Cerebellar cortex (tissue), 1 donor: ENCODE results near the gene LTBP2.
A peak's percentile ranks its signal among the peaks of the same experiment; 100 is the strongest.
"Not testable (repeated sequence)": the region's sequence is repeated elsewhere in the genome, so short reads cannot be mapped to it uniquely, and the experiment has no call there.

Experiments used
- DNase-seq: peaks from one replicate; pipeline ENCODE4 v3.0.0-alpha.2; 2015; ENCODE audit warnings: low spot score

LTBP2 gene

DNA sequence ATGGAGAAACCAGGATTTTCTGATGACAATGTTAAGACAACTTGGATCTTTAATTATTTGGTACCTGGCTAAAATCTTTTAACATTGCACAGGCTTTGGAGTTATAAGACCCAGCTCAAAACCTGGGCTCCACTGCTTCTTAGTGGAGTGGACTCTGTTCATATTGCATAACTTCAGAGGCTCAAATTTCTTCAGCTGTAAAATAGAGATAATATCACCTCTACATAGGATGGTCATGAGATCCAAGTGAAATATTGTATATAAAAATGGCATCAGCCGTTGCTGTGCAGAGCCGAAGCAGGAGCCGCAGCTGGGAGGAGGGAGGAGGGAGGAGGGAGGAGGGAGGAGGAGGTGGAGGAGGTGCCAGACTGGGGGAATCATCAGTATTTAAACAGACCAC is 129.5 kb downstream of the LTBP2 start:
- no peak for DNase-seq

DNA sequence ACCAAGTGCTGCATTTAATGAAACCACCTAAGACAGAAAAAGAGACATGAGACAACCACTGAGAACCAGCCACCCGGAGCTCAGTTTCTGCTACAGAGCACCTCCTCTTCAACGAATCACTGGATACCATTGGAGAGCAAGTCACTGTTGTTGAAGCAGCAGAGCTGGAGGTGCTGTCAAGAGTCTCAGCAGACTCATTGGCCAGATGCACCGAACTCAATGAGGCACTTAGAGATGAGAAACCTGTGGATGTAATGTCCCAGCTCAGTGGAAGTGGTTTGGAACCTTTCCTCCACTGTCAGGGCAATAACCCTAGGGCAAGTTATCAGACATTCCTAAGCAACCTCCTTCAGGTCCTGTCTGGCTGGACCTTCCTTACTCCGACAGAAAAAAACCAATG is 132.0 kb downstream of the LTBP2 start:
- no peak for DNase-seq

DNA sequence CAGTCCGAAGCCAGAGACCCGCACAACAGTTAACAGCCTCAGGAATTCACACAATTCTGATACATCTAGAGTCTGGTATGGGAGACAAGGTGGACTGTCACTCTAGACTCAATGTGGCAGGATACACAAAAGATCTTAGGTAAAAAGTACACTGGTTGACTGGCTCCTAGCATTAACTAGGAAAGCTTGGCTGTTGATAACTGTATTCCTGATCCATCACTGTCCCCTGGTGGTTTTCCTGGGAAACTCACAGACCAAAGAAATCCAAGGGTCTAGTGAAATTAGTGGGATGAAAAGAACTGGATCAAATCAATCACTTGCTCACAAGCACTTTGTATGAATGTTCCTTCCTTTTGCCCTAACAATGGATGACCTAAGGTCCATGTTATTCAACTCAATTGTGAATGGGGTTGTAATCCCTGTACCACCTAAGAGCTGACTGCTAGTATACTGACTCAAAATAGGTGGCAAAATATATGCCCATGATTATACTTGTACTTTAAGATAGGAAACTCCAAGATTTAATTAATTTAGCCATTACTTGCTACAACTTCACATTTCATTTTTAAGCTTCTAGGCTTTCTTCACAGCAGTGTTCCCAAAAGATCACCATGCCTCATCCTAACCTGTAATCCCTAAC is 132.9 kb downstream of the LTBP2 start:
- peak; percentile 28 for DNase-seq

DNA sequence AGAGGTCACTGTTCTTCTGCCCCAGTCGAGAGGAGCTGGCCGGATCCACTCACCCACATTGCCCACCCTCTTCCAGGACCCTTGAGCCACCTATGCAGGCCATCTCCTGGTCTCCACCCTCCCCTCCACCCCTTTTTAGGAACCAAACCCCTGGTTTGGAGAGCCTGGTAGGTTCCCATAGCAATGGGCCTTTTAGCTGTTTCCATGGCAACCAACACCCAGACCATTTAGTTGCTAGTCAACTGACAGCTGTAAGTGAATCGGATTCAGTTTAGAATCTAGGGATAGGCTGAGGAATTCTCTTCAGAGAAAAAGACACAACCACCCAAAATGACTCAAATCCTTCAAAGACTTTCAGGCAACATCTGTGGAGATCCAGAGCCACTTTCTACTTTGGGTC is 135.4 kb downstream of the LTBP2 start:
- no peak for DNase-seq

DNA sequence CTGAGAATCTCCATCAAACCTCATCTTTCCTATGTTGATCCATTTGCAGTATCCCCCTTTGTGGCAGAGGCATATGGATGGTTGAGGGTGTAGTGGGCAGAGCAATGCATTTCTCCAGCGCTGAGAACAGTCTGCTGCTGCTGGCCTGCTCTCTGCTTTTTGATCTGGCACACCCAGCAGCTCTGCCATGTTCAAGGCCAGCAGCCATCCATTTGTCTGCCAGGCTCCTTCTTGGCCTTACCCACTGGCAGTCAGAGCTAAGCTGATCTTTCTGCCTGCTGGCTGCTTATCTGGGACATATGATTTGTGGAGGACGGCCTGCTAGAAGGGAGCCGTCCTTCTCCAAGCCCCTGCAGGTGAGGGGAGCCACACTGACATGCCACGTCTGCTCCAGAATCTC is 135.9 kb downstream of the LTBP2 start:
- DNase-seq = peak; percentile 35

GRCh38 chr14:74475678-74476077 is 136.4 kb downstream of the LTBP2 start:
- DNase-seq = no peak

- DNase-seq = no peak
These were observed 137.7 kb downstream of the LTBP2 start for GRCh38 chr14:74474376-74474775.

- DNase-seq = no peak
These were observed 139.4 kb downstream of the LTBP2 start for GRCh38 chr14:74472601-74473000.

DNA sequence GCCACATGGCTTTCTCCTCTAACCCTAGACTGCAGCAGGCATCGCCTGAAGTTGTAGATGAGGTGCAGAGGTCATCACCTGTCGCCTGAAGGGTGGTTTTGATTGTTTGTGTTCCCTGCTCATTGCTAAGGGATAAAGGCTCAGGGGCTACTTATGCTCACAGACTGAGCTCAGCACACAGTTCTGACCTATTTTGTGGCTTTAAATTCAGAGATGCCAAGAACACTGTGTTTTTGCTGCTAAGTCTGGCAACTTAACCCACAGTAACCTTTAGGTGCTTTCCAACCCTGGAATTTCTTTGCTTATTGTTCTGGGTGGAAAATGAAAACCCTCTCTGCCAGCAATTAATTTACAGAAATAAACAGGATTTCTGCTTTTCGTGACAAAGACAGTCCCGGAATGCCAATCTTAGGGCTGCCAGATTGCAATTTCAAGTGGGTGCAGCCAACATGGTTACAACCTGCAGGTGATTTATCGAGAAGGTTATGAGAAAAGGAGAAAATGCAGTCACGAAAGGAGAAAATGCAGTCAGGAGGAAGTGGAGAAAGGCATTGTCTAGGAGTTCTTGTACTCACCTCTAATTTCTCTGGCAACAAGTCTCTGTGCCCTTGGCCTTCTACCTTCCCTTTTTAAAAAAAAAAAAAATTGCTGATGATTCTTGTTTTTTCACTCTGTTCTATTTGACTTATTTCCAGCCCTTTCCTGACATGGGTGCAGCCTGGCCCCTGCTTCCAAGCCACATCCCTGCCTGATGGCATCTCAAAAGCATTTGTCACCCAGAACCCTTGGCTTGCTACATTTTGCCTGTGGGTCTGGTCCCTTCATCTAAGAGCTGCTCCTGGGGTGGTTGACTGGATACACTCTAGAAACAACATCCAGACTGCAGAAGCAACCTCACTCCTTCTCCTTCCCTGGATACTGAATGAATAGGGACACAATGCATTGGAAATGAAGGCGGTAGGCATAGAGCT is 142.2 kb downstream of the LTBP2 start:
- no peak for DNase-seq

DNA sequence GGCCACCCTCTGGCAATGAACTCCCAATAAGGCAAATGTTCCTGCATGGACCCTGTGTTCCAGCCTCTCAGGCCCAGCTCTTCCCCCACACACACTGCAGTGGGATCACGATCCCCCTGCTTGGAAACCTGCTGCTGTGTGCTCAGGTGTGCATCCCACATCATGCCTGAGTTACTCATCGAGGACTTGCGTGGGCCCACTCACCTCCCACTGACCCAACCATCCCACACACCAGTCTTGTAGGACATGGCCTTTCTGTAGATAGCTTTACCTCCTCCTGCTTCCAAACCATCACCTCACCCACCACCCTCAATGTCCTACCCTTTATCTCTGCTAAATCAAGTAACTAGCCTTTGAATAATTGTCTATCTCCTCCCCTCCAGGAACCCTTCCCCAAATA is 143.5 kb downstream of the LTBP2 start:
- no peak for DNase-seq

GRCh38 chr14:74465335-74465734 is 146.7 kb downstream of the LTBP2 start:
- no peak for DNase-seq

GRCh38 chr14:74464785-74465184 is 147.3 kb downstream of the LTBP2 start:
- no peak for DNase-seq

DNA sequence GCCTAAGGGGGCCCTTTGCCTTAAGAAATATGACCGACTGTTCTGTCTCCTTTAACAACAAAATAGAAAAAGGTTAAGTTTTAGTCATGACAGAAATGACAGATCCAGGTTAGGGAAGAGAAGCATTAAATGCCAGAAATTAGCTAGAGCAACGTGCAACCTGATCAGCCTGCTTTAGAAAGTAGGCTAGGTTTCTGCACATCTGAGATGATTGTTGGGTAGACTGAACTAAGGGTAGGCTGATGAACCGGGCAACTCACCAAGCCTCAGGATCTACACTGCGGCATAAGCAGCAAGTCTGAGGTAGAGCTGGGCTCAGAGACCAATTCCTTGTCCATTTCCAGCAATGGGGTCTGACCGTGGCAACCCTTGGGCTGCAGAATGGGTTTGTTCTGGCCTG is 148.3 kb downstream of the LTBP2 start:
- no peak for DNase-seq

- no peak for DNase-seq
These were observed 149.0 kb downstream of the LTBP2 start for GRCh38 chr14:74462993-74463392.

GRCh38 chr14:74459976-74460375 is 152.1 kb downstream of the LTBP2 start:
- no peak for DNase-seq

GRCh38 chr14:74459289-74459946 is 152.6 kb downstream of the LTBP2 start:
- peak; percentile 14 for DNase-seq

GRCh38 chr14:74457565-74457895 is 154.5 kb downstream of the LTBP2 start:
- DNase-seq = no peak

DNA sequence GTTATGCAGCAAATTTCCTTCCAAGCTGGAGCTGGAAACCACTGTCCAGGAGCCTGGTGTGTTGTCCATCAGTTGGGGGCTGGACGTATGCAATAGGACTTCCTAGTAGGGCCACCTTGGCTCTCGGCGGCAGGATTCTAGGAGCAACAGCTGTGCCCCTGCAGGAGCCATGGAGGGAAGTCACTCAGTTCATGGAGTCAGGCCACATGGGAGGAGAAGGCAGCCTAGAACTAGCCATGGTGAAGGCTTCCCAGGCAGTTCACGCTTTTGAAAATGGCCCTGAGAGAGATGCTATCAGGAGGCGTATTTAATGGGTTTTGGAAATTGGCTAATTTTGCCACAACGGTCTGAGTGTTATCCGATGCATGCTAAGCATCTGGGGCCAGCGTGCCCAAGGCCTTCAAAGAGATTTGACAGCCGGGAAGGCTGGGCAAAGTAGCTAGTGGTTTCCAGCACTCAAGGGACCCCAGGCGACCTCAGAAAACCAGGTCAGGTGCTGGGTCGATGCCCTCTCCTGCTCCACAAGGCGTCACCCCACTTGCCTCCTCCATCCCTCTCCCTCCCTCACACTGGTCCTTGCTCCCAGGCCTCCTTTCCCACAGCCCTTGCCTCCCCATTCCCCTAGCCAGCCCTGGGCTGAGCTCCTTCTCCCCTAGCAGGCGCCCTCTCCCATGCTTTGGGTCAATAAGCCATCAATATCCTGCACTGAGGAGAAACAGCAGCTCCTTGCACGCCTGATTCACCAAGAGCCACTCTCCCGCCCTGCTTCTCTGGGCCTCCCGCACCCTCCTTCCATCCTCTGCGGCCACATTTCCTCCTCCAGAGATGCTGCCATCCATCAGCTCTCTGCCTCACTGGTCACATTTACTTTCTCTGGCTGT is 155.1 kb downstream of the LTBP2 start:
- DNase-seq = no peak

- not testable (repeated sequence) for DNase-seq
These were observed 157.6 kb downstream of the LTBP2 start for GRCh38 chr14:74454397-74454796.
